DND-41 (cell line): Measurements from ENCODE around the gene TRERF1.

Experiments used
- ATAC-seq: fragments of 200-7000 bp; cut with Tn5 transposase; 3 replicates; pipeline ENCODE4 v1.9.1; 2021; ENCODE audit warnings: low read depth; ENCODE audit not compliant: insufficient read depth
- DNase-seq: peaks from one replicate; pipeline ENCODE4 v3.0.0-alpha.2; 2020
- H2AFZ ChIP-seq: 2 replicates; pipeline ENCODE4 v1.6.0; 2012; ENCODE audit warnings: low read depth, low read length
- H3K27ac ChIP-seq: 2 replicates; pipeline ENCODE4 v1.5.1; 2012; ENCODE audit warnings: low read length, inconsistent platforms
- H3K27me3 ChIP-seq: fragments of 200-600 bp; sonication (generic); 2 replicates; pipeline ENCODE4 v1.6.0; 2012; ENCODE audit warnings: low read length, mild to moderate bottlenecking, inconsistent platforms; ENCODE audit not compliant: insufficient read depth, poor library complexity
- H3K36me3 ChIP-seq: 2 replicates; pipeline ENCODE4 v1.5.1; 2012; ENCODE audit warnings: low read length, inconsistent platforms; ENCODE audit not compliant: insufficient read depth
- H3K4me1 ChIP-seq: 2 replicates; pipeline ENCODE4 v1.5.1; 2012; ENCODE audit warnings: mild to moderate bottlenecking, low read length; ENCODE audit not compliant: insufficient read depth
- H3K4me2 ChIP-seq: 2 replicates; pipeline ENCODE4 v1.6.0; 2012; ENCODE audit warnings: mild to moderate bottlenecking, moderate library complexity, low read length, inconsistent platforms; ENCODE audit not compliant: insufficient read depth
- H3K4me3 ChIP-seq, 2 experiments: fragments of 200-600 bp in 1 of 2; shearing (Covaris generic) in 1 of 2; 2 replicates each; pipeline ENCODE4 v1.5.1; 2012 to 2016; ENCODE audit warnings: inconsistent platforms in 2 of 2, low read length in 2 of 2, mild to moderate bottlenecking in 2 of 2, low read depth in 1 of 2, moderate library complexity in 1 of 2
- H3K79me2 ChIP-seq: 2 replicates; pipeline ENCODE4 v1.6.0; 2012; ENCODE audit warnings: low read length, inconsistent platforms; ENCODE audit not compliant: insufficient read depth
- H3K9ac ChIP-seq: 2 replicates; pipeline ENCODE4 v1.6.0; 2012; ENCODE audit warnings: low read depth, mild to moderate bottlenecking, inconsistent platforms, low read length, moderate library complexity
- H3K9me3 ChIP-seq: 2 replicates; pipeline ENCODE4 v1.5.1; 2012; ENCODE audit warnings: low read length, moderate library complexity, mild to moderate bottlenecking, inconsistent platforms; ENCODE audit not compliant: insufficient read depth, severe bottlenecking
- H4K20me1 ChIP-seq: 2 replicates; pipeline ENCODE4 v1.6.0; 2012; ENCODE audit warnings: low read length; ENCODE audit not compliant: insufficient read depth
- CTCF ChIP-seq: IDR thresholded peaks from 2 replicates; pipeline ENCODE4 v1.5.1; 2012; ENCODE audit warnings: borderline replicate concordance, low read length, moderate library complexity, mild to moderate bottlenecking; ENCODE audit not compliant: poor library complexity, severe bottlenecking; ENCODE audit errors: extremely low read depth
- EZH2 ChIP-seq: IDR thresholded peaks from 3 replicates; pipeline ENCODE4 v1.6.1; 2012; ENCODE audit warnings: borderline replicate concordance, low read depth, mild to moderate bottlenecking, moderate library complexity, low read length, inconsistent platforms; ENCODE audit not compliant: severe bottlenecking

The TRERF1 gene

GRCh38 chr6:42269553-42269952, 182.2 kb downstream of the TRERF1 start:
- H3K27ac ChIP-seq = no peak overlapping the region
- H3K4me3 ChIP-seq = no peak overlapping the region
- peaks cover 9% of the 10 kb centered on the region; the same call in 1 of the 2 replicates for H3K36me3 ChIP-seq
- ATAC-seq (0 out of 3 replicates have a peak, but pooled peaks have one; percentile 39), DNase-seq (peak; percentile 34)
- no peak overlapping the region for H2AFZ ChIP-seq
- no peak overlapping the region for H3K9ac ChIP-seq
- TF ChIP-seq CTCF = no peak
- TF ChIP-seq EZH2 = no peak
- no peak overlapping the region for H3K4me2 ChIP-seq
- H3K79me2 ChIP-seq = no peaks in the 10 kb centered on the region
- no peaks in the 10 kb centered on the region for H3K27me3 ChIP-seq
- no peaks in the 10 kb centered on the region for H4K20me1 ChIP-seq
- H3K9me3 ChIP-seq = no peaks in the 10 kb centered on the region
- H3K4me1 ChIP-seq = no peaks in the 10 kb centered on the region

GRCh38 chr6:42268835-42269204, 182.9 kb downstream of the TRERF1 start:
- ATAC-seq (no peak), DNase-seq (no peak)
- no peaks in the 10 kb centered on the region for H3K27me3 ChIP-seq
- no peak overlapping the region for H3K4me3 ChIP-seq
- no peak overlapping the region for H3K27ac ChIP-seq
- TF ChIP-seq CTCF = no peak
- TF ChIP-seq EZH2 = no peak
- H2AFZ ChIP-seq = no peak overlapping the region
- H3K9me3 ChIP-seq = no peaks in the 10 kb centered on the region
- H3K4me1 ChIP-seq = no peaks in the 10 kb centered on the region
- H3K4me2 ChIP-seq = no peak overlapping the region
- no peaks in the 10 kb centered on the region for H3K79me2 ChIP-seq
- no peaks in the 10 kb centered on the region for H4K20me1 ChIP-seq
- no peak overlapping the region for H3K9ac ChIP-seq
- H3K36me3 ChIP-seq = peaks cover 9% of the 10 kb centered on the region; the same call in 1 of the 2 replicates

- TF ChIP-seq CTCF (no peak), EZH2 (no peak)
- Histone ChIP-seq H3K4me3 (no peak overlapping the region), H3K9me3 (no peaks in the 10 kb centered on the region), H3K36me3 (peaks cover 9% of the 10 kb centered on the region; the same call in 1 of the 2 replicates), H2AFZ (no peak overlapping the region), H3K4me2 (no peak overlapping the region), H3K9ac (no peak overlapping the region), H3K27ac (no peak overlapping the region), H3K27me3 (no peaks in the 10 kb centered on the region), H3K79me2 (no peaks in the 10 kb centered on the region), H3K4me1 (no peaks in the 10 kb centered on the region), H4K20me1 (no peaks in the 10 kb centered on the region)
- DNase-seq = no peak
- no peak for ATAC-seq
Observed at GRCh38 chr6:42268016-42268834, 183.5 kb downstream of the TRERF1 start.
